MM.1S (cell line): ENCODE measurements around the gene WASL.

Experiments
- CTCF ChIP-seq: fragments of 300-600 bp; sonication (generic); IDR thresholded peaks from 2 replicates; pipeline ENCODE4 v1.5.1; 2016; ENCODE audit warnings: antibody characterized with exemption, low read length, mixed read lengths
- EZH2 ChIP-seq: fragments of 300-600 bp; sonication (generic); optimal IDR thresholded peaks from 2 replicates; pipeline ENCODE3; 2017; ENCODE audit warnings: low read depth, mild to moderate bottlenecking, antibody characterized with exemption, low read length, mixed read lengths
- EZH2phosphoT487 ChIP-seq: fragments of 300-600 bp; sonication (generic); IDR thresholded peaks from 2 replicates; pipeline ENCODE4 v1.6.1; 2018; ENCODE audit warnings: antibody characterized with exemption, low read length

GRCh38 chr7:123689250-123689649 is 59.6 kb downstream of the WASL start:
- no peak for TF ChIP-seq CTCF
- TF ChIP-seq EZH2, result no peak
- no peak for TF ChIP-seq EZH2phosphoT487
